DMS114 treated with DMSO at 0.1 percent for 48 hours (cell line): Measurements from ENCODE around the gene MDGA2.
"Not testable (repeated sequence)": the region's sequence is repeated elsewhere in the genome, so short reads cannot be mapped to it uniquely, and the experiment has no call there.

ENCODE experiments used
- DNase-seq: peaks from one replicate; lab custom pipeline; 2025; ENCODE audit not compliant: unreplicated experiment; lab: John Stamatoyannopoulos, UW

MDGA2 gene

GRCh38 chr14:46973295-46973694, 702.1 kb downstream of the MDGA2 start:
- DNase-seq, result no peak

- no peak for DNase-seq
Observed at GRCh38 chr14:46964378-46964777, 711.0 kb downstream of the MDGA2 start.

GRCh38 chr14:46951103-46951502, 724.3 kb downstream of the MDGA2 start:
- no peak for DNase-seq

GRCh38 chr14:46940611-46941010, 734.8 kb downstream of the MDGA2 start:
- DNase-seq, result no peak

- no peak for DNase-seq
Observed at GRCh38 chr14:46920542-46920941, 754.9 kb downstream of the MDGA2 start.

- not testable (repeated sequence) for DNase-seq
Observed at GRCh38 chr14:46915539-46915938, 759.9 kb downstream of the MDGA2 start.

- DNase-seq, result no peak
Observed at GRCh38 chr14:46902837-46903236, 772.6 kb downstream of the MDGA2 start.

- DNase-seq, result no peak
Observed at GRCh38 chr14:46894476-46894875, 780.9 kb downstream of the MDGA2 start.

GRCh38 chr14:46887144-46887543, 788.3 kb downstream of the MDGA2 start:
- no peak for DNase-seq

GRCh38 chr14:46885566-46885965, 789.8 kb downstream of the MDGA2 start:
- DNase-seq, result no peak

- DNase-seq, result no peak
Observed at GRCh38 chr14:46861753-46862152, 813.7 kb downstream of the MDGA2 start.

GRCh38 chr14:46840944-46841720, 834.3 kb downstream of the MDGA2 start:
- DNase-seq, result no peak

- no peak for DNase-seq
Observed at GRCh38 chr14:46820291-46820690, 855.1 kb downstream of the MDGA2 start.

GRCh38 chr14:46819117-46819516, 856.3 kb downstream of the MDGA2 start:
- no peak for DNase-seq

GRCh38 chr14:46818147-46818546, 857.3 kb downstream of the MDGA2 start:
- DNase-seq, result no peak

- no peak for DNase-seq
Observed at GRCh38 chr14:46793144-46793543, 882.3 kb downstream of the MDGA2 start.
